OCI-LY1 (cell line): ENCODE measurements around the gene ERCC6.

Experiments used
- CTCF ChIP-seq: fragments of 200-600 bp; sonication (generic), shearing (Covaris generic); IDR thresholded peaks from 2 replicates; pipeline ENCODE4 v1.5.1; 2017; ENCODE audit warnings: mild to moderate bottlenecking, antibody characterized with exemption, low read length, moderate library complexity, mixed read lengths
- EZH2 ChIP-seq: fragments of 200-600 bp; sonication (generic), shearing (Covaris generic); IDR thresholded peaks from 2 replicates; pipeline ENCODE4 v1.8.0; 2017; ENCODE audit warnings: borderline replicate concordance, mixed run types, mild to moderate bottlenecking, antibody characterized with exemption, low read length, moderate library complexity, mixed read lengths

- TF ChIP-seq CTCF (no peak), EZH2 (no peak)
Measured at GRCh38 chr10:49488056-49488717, 50.7 kb downstream of the ERCC6 start.
